ENCODE results near the gene VKORC1L1. TPM values are rescaled to one million over a fixed set of nuclear protein-coding genes. Genes with fewer than 3 reads are reported as not detected.
A peak's percentile ranks its signal among the peaks of the same experiment; 100 is the strongest.

VKORC1L1 gene
- total and polyA plus RNA-seq, 9 of the 15 experiments (the other 6 are each of a cell fraction or from before 2014, with no cell fraction given), result 6.8 to 36.5 (median 19.3) TPM

DNA sequence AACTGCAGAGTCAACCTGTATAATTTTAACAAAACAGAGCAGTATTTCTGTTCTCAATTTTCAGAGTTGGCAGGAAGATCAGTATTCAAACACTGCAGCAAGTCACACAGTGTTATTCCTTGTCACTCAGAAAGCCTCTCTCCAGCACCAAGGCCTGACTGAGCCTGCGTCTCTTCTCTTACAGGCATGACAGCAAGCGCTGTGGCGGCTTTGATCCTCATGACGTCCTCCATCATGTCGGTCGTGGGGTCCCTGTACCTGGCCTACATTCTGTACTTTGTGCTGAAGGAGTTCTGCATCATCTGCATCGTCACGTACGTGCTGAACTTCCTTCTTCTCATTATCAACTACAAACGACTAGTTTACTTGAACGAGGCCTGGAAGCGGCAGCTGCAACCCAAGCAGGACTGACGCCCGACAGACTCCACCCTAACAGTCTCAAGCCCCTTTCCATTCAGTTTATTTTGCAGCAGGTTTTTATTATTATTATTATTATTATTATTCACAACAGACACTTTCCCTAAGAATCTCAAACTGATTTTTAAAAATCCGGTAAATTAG is 81.1 kb downstream of the VKORC1L1 start:
- WGBS (ENCODE audit: insufficient coverage, low coverage, missing lambda C conversion rate), result 92% methylated on average over 15 of the region's 15 CpGs
- no peaks in the 10 kb centered on the region for H3K9me3 ChIP-seq (replicated peaks; ENCODE audit: control insufficient read depth, insufficient read depth, low read depth, low read length)
- POLR2A ChIA-PET, result interaction anchor here (0.9 to 1.1 kb wide), 2 partner anchors 9 to 17 kb away, joined by 3 to 4 read pairs; no protein-coding TSS in a partner anchor
- H3K36me3 ChIP-seq (ENCODE audit: control insufficient read depth, insufficient read depth, low read length), result peaks cover 50% of the 10 kb centered on the region
- FAIRE-seq, result no peak
- H3K9ac ChIP-seq (ENCODE audit: insufficient read depth in 1 of 2, low read depth in 2 of 2, low read length in 2 of 2), result no peak overlapping the region
- H3K9me1 ChIP-seq (ENCODE audit: control insufficient read depth, insufficient read depth, low read length), result no peaks in the 10 kb centered on the region
- no peak overlapping the region for H3K4me2 ChIP-seq (ENCODE audit: insufficient read depth, low read length)
- CTCF ChIA-PET (ENCODE audit: low intra/inter-chr PET ratio), result no interaction called here
- in situ Hi-C loops (cut with MboI), result no loop called here
- H2AFZ ChIP-seq (ENCODE audit: low read depth, low read length), result no peak overlapping the region
- no peak overlapping the region for H3K4me3 ChIP-seq
- BruUV-seq (replicated peaks), result no TSS peak
- TF ChIP-seq ZNF282 (CRISPR knock-in tag; IDR thresholded peaks at IDR 0.05), result no peak
- TF ChIP-seq HNRNPL (IDR thresholded peaks at IDR 0.05; ENCODE audit: low read depth, low read length), result no peak
- no peak for TF ChIP-seq ZNF146 (CRISPR knock-in tag; IDR thresholded peaks at IDR 0.05; ENCODE audit: unreplicated experiment)
- no peaks in the 10 kb centered on the region; the same call in 1 of the 2 replicates for H4K20me1 ChIP-seq (replicated peaks; ENCODE audit: control insufficient read depth, insufficient read depth, low read length)
- no peaks in the 10 kb centered on the region for H3K79me2 ChIP-seq (ENCODE audit: control insufficient read depth, insufficient read depth, low read length)
- no peak overlapping the region for H3K27ac ChIP-seq (ENCODE audit: extremely low read depth, low read depth, low read length)
- H3K4me1 ChIP-seq (replicated peaks in 1 of 2; ENCODE audit: control insufficient read depth in 2 of 2, insufficient read depth in 2 of 2, low read length in 2 of 2), result no peaks in the 10 kb centered on the region; a peak in 1 of 5 replicates
- H3K27me3 ChIP-seq (ENCODE audit: control insufficient read depth in 2 of 2, insufficient read depth in 2 of 2, low read length in 2 of 2), result no peaks in the 10 kb centered on the region
- no peak for ATAC-seq
- no peak for DNase-seq (ENCODE audit: extremely low read depth in 1 of 4, low spot score in 3 of 4)
- intact Hi-C loops (cut with micrococcal nuclease), result no loop called here

DNA sequence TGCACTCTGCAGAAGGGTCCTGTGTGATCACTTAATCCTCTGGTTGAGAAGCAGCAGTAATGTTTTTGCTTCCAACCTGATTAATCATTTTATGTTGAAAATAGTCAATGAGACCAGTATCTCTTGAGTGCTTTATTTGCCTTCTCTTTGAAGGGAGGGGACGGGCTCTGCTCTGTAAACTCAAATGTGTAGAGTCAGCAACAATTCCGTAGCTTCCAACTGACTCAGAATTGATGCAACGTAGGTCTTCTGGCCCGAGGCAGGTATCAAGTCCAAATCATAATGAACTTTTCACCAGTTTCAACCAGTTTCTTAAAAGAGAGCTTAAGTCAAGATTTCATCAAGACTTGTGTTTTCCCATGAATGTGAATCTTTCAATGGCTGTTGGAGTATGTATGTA is 82.8 kb downstream of the VKORC1L1 start:
- Histone ChIP-seq H3K4me1 (replicated peaks in 1 of 2; ENCODE audit: control insufficient read depth in 2 of 2, insufficient read depth in 2 of 2, low read length in 2 of 2) (no peaks in the 10 kb centered on the region; a peak in 1 of 5 replicates), H3K9me3 (replicated peaks; ENCODE audit: control insufficient read depth, insufficient read depth, low read depth, low read length) (no peaks in the 10 kb centered on the region), H4K20me1 (replicated peaks; ENCODE audit: control insufficient read depth, insufficient read depth, low read length) (no peaks in the 10 kb centered on the region; the same call in 1 of the 2 replicates), H3K4me2 (ENCODE audit: insufficient read depth, low read length) (no peak overlapping the region), H3K4me3 (no peak overlapping the region), H3K9me1 (ENCODE audit: control insufficient read depth, insufficient read depth, low read length) (no peaks in the 10 kb centered on the region), H3K36me3 (ENCODE audit: control insufficient read depth, insufficient read depth, low read length) (peaks cover 68% of the 10 kb centered on the region), H3K27me3 (ENCODE audit: control insufficient read depth in 2 of 2, insufficient read depth in 2 of 2, low read length in 2 of 2) (no peaks in the 10 kb centered on the region), H3K9ac (ENCODE audit: insufficient read depth in 1 of 2, low read depth in 2 of 2, low read length in 2 of 2) (no peak overlapping the region), H2AFZ (ENCODE audit: low read depth, low read length) (no peak overlapping the region), H3K79me2 (ENCODE audit: control insufficient read depth, insufficient read depth, low read length) (no peaks in the 10 kb centered on the region), H3K27ac (ENCODE audit: extremely low read depth, low read depth, low read length) (no peak overlapping the region)
- no peak for DNase-seq (ENCODE audit: extremely low read depth in 1 of 4, low spot score in 3 of 4)
- no peak for FAIRE-seq
- WGBS (ENCODE audit: insufficient coverage, low coverage, missing lambda C conversion rate), result 93% methylated on average over 4 of the region's 4 CpGs
- no peak for ATAC-seq
- intact Hi-C loops (cut with micrococcal nuclease), result no loop called here
- BruUV-seq (replicated peaks), result no TSS peak
- CTCF ChIA-PET (ENCODE audit: low intra/inter-chr PET ratio), result no interaction called here
- TF ChIP-seq MAFG (tag; conservative IDR thresholded peaks at IDR 0.05), result peak; percentile 37; the same call in 1 of the 2 replicates
- peak; percentile 74; the same call in 1 of the 2 replicates for TF ChIP-seq ZNF316 (IDR thresholded peaks at IDR 0.05)
- peak; percentile 55 for TF ChIP-seq C11orf30 (IDR thresholded peaks at IDR 0.05; ENCODE audit: low read depth)
- TF ChIP-seq, protein P1, sequence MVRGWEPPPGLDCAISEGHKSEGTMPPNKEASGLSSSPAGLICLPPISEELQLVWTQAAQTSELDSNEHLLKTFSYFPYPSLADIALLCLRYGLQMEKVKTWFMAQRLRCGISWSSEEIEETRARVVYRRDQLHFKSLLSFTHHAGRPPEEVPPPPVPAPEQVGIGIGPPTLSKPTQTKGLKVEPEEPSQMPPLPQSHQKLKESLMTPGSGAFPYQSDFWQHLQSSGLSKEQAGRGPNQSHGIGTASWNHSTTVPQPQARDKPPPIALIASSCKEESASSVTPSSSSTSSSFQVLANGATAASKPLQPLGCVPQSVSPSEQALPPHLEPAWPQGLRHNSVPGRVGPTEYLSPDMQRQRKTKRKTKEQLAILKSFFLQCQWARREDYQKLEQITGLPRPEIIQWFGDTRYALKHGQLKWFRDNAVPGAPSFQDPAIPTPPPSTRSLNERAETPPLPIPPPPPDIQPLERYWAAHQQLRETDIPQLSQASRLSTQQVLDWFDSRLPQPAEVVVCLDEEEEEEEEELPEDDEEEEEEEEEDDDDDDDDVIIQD (CRISPR knock-in tag; IDR thresholded peaks at IDR 0.05), result no peak
- peak; percentile 61 for TF ChIP-seq MAFF (IDR thresholded peaks at IDR 0.05; ENCODE audit: low read length)
- POLR2A ChIA-PET, result interaction anchor here (0.6 kb wide), 1 partner anchor 13 kb away, joined by 3 read pairs; no protein-coding TSS in a partner anchor
- in situ Hi-C loops (cut with MboI), result no loop called here
